Measurements from ENCODE around the gene MAPK10.

Gene MAPK10

GRCh38 chr4:86274642-86275041, 85.2 kb downstream of the MAPK10 start:
- Mint-ChIP-seq H3K27ac (no peak overlapping the region), H3K4me1 (ENCODE audit: low read depth) (no peaks in the 10 kb centered on the region), H3K27me3 (peaks cover 2% of the 10 kb centered on the region), H3K4me3 (no peak overlapping the region), H3K36me3 (no peaks in the 10 kb centered on the region), H3K9me3 (ENCODE audit: low read depth) (no peaks in the 10 kb centered on the region)

- no peaks in the 10 kb centered on the region for H3K9me3 Mint-ChIP-seq (ENCODE audit: low read depth)
- no peaks in the 10 kb centered on the region for H3K36me3 Mint-ChIP-seq
- peaks cover 2% of the 10 kb centered on the region for H3K27me3 Mint-ChIP-seq
- no peak overlapping the region for H3K4me3 Mint-ChIP-seq
- H3K4me1 Mint-ChIP-seq (ENCODE audit: low read depth): no peaks in the 10 kb centered on the region
- no peak overlapping the region for H3K27ac Mint-ChIP-seq
Measured at GRCh38 chr4:86272669-86273068, 87.2 kb downstream of the MAPK10 start.

- Mint-ChIP-seq H3K27ac (no peak overlapping the region), H3K4me3 (no peak overlapping the region), H3K4me1 (ENCODE audit: low read depth) (no peaks in the 10 kb centered on the region), H3K27me3 (peaks cover 2% of the 10 kb centered on the region), H3K9me3 (ENCODE audit: low read depth) (no peaks in the 10 kb centered on the region), H3K36me3 (no peaks in the 10 kb centered on the region)
Measured at GRCh38 chr4:86271057-86271456, 88.8 kb downstream of the MAPK10 start.

- Mint-ChIP-seq H3K9me3 (ENCODE audit: low read depth) (no peaks in the 10 kb centered on the region), H3K27me3 (peaks cover under 1% of the 10 kb centered on the region), H3K4me3 (no peak overlapping the region), H3K27ac (no peak overlapping the region), H3K4me1 (ENCODE audit: low read depth) (no peaks in the 10 kb centered on the region), H3K36me3 (no peaks in the 10 kb centered on the region)
Measured at GRCh38 chr4:86269354-86269753, 90.5 kb downstream of the MAPK10 start.

- Mint-ChIP-seq H3K4me1 (ENCODE audit: low read depth) (no peaks in the 10 kb centered on the region), H3K9me3 (ENCODE audit: low read depth) (no peaks in the 10 kb centered on the region), H3K36me3 (no peaks in the 10 kb centered on the region), H3K4me3 (no peak overlapping the region), H3K27me3 (no peaks in the 10 kb centered on the region), H3K27ac (no peak overlapping the region)
Measured at GRCh38 chr4:86264241-86264640, 95.6 kb downstream of the MAPK10 start.

GRCh38 chr4:86261636-86262035, 98.2 kb downstream of the MAPK10 start:
- Mint-ChIP-seq H3K9me3 (ENCODE audit: low read depth) (no peaks in the 10 kb centered on the region), H3K36me3 (no peaks in the 10 kb centered on the region), H3K27me3 (no peaks in the 10 kb centered on the region), H3K4me3 (no peak overlapping the region), H3K4me1 (ENCODE audit: low read depth) (no peaks in the 10 kb centered on the region), H3K27ac (no peak overlapping the region)

GRCh38 chr4:86256086-86256485, 103.8 kb downstream of the MAPK10 start:
- Mint-ChIP-seq H3K36me3 (no peaks in the 10 kb centered on the region), H3K4me3 (no peak overlapping the region), H3K4me1 (ENCODE audit: low read depth) (no peaks in the 10 kb centered on the region), H3K27me3 (no peaks in the 10 kb centered on the region), H3K9me3 (ENCODE audit: low read depth) (peaks cover 3% of the 10 kb centered on the region), H3K27ac (no peak overlapping the region)

- no peak overlapping the region for H3K27ac Mint-ChIP-seq
- H3K4me1 Mint-ChIP-seq (ENCODE audit: low read depth): no peaks in the 10 kb centered on the region
- no peaks in the 10 kb centered on the region for H3K9me3 Mint-ChIP-seq (ENCODE audit: low read depth)
- H3K4me3 Mint-ChIP-seq: no peak overlapping the region
- no peaks in the 10 kb centered on the region for H3K36me3 Mint-ChIP-seq
- H3K27me3 Mint-ChIP-seq: no peaks in the 10 kb centered on the region
Measured at GRCh38 chr4:86250619-86251018, 109.2 kb downstream of the MAPK10 start.

GRCh38 chr4:86250006-86250405, 109.8 kb downstream of the MAPK10 start:
- Mint-ChIP-seq H3K27ac (no peak overlapping the region), H3K4me3 (no peak overlapping the region), H3K9me3 (ENCODE audit: low read depth) (no peaks in the 10 kb centered on the region), H3K36me3 (no peaks in the 10 kb centered on the region), H3K4me1 (ENCODE audit: low read depth) (no peaks in the 10 kb centered on the region), H3K27me3 (no peaks in the 10 kb centered on the region)

GRCh38 chr4:86249074-86249473, 110.8 kb downstream of the MAPK10 start:
- H3K27ac Mint-ChIP-seq: no peak overlapping the region
- no peaks in the 10 kb centered on the region for H3K36me3 Mint-ChIP-seq
- H3K4me1 Mint-ChIP-seq (ENCODE audit: low read depth): no peaks in the 10 kb centered on the region
- no peaks in the 10 kb centered on the region for H3K27me3 Mint-ChIP-seq
- H3K4me3 Mint-ChIP-seq: no peak overlapping the region
- no peaks in the 10 kb centered on the region for H3K9me3 Mint-ChIP-seq (ENCODE audit: low read depth)

GRCh38 chr4:86247906-86248305, 111.9 kb downstream of the MAPK10 start:
- no peak overlapping the region for H3K27ac Mint-ChIP-seq
- H3K9me3 Mint-ChIP-seq (ENCODE audit: low read depth): peaks cover 4% of the 10 kb centered on the region
- H3K36me3 Mint-ChIP-seq: no peaks in the 10 kb centered on the region
- H3K4me1 Mint-ChIP-seq (ENCODE audit: low read depth): no peaks in the 10 kb centered on the region
- no peak overlapping the region for H3K4me3 Mint-ChIP-seq
- H3K27me3 Mint-ChIP-seq: peaks cover 1% of the 10 kb centered on the region

- H3K27ac Mint-ChIP-seq: no peak overlapping the region
- H3K4me3 Mint-ChIP-seq: no peak overlapping the region
- H3K4me1 Mint-ChIP-seq (ENCODE audit: low read depth): no peaks in the 10 kb centered on the region
- peaks cover 4% of the 10 kb centered on the region for H3K9me3 Mint-ChIP-seq (ENCODE audit: low read depth)
- no peaks in the 10 kb centered on the region for H3K36me3 Mint-ChIP-seq
- peaks cover 1% of the 10 kb centered on the region for H3K27me3 Mint-ChIP-seq
Measured at GRCh38 chr4:86247320-86247719, 112.5 kb downstream of the MAPK10 start.

GRCh38 chr4:86243750-86244149, 116.1 kb downstream of the MAPK10 start:
- peaks cover 1% of the 10 kb centered on the region for H3K27me3 Mint-ChIP-seq
- H3K27ac Mint-ChIP-seq: no peak overlapping the region
- no peaks in the 10 kb centered on the region for H3K4me1 Mint-ChIP-seq (ENCODE audit: low read depth)
- no peaks in the 10 kb centered on the region for H3K36me3 Mint-ChIP-seq
- peaks cover 6% of the 10 kb centered on the region for H3K9me3 Mint-ChIP-seq (ENCODE audit: low read depth)
- H3K4me3 Mint-ChIP-seq: no peak overlapping the region

- Mint-ChIP-seq H3K4me1 (ENCODE audit: low read depth) (no peaks in the 10 kb centered on the region), H3K27me3 (peaks cover 1% of the 10 kb centered on the region), H3K27ac (no peak overlapping the region), H3K36me3 (no peaks in the 10 kb centered on the region), H3K9me3 (ENCODE audit: low read depth) (peaks cover 15% of the 10 kb centered on the region), H3K4me3 (no peak overlapping the region)
Measured at GRCh38 chr4:86242677-86243076, 117.2 kb downstream of the MAPK10 start.

- H3K36me3 Mint-ChIP-seq: no peaks in the 10 kb centered on the region
- no peak overlapping the region for H3K4me3 Mint-ChIP-seq
- no peak overlapping the region for H3K27ac Mint-ChIP-seq
- no peaks in the 10 kb centered on the region for H3K4me1 Mint-ChIP-seq (ENCODE audit: low read depth)
- H3K27me3 Mint-ChIP-seq: no peaks in the 10 kb centered on the region
- H3K9me3 Mint-ChIP-seq (ENCODE audit: low read depth): peaks cover 20% of the 10 kb centered on the region
Measured at GRCh38 chr4:86235549-86235948, 124.3 kb downstream of the MAPK10 start.

- H3K27ac Mint-ChIP-seq: no peak overlapping the region
- no peaks in the 10 kb centered on the region for H3K27me3 Mint-ChIP-seq
- H3K4me3 Mint-ChIP-seq: no peak overlapping the region
- H3K9me3 Mint-ChIP-seq (ENCODE audit: low read depth): peaks cover 18% of the 10 kb centered on the region
- H3K4me1 Mint-ChIP-seq (ENCODE audit: low read depth): no peaks in the 10 kb centered on the region
- no peaks in the 10 kb centered on the region for H3K36me3 Mint-ChIP-seq
Measured at GRCh38 chr4:86233681-86234080, 126.2 kb downstream of the MAPK10 start.

- H3K36me3 Mint-ChIP-seq: no peaks in the 10 kb centered on the region
- H3K4me3 Mint-ChIP-seq: no peak overlapping the region
- peaks cover 14% of the 10 kb centered on the region for H3K9me3 Mint-ChIP-seq (ENCODE audit: low read depth)
- H3K27me3 Mint-ChIP-seq: no peaks in the 10 kb centered on the region
- no peak overlapping the region for H3K27ac Mint-ChIP-seq
- no peaks in the 10 kb centered on the region for H3K4me1 Mint-ChIP-seq (ENCODE audit: low read depth)
Measured at GRCh38 chr4:86233090-86233489, 126.8 kb downstream of the MAPK10 start.
